ENCODE measurements around the gene CCDC97. TPM values are rescaled to one million over a fixed set of nuclear protein-coding genes. Genes with fewer than 3 reads are reported as not detected.
A peak's percentile ranks its signal among the peaks of the same experiment; 100 is the strongest.

Gene CCDC97
- polyA plus RNA-seq, 1 experiment: 8.5 TPM

DNA sequence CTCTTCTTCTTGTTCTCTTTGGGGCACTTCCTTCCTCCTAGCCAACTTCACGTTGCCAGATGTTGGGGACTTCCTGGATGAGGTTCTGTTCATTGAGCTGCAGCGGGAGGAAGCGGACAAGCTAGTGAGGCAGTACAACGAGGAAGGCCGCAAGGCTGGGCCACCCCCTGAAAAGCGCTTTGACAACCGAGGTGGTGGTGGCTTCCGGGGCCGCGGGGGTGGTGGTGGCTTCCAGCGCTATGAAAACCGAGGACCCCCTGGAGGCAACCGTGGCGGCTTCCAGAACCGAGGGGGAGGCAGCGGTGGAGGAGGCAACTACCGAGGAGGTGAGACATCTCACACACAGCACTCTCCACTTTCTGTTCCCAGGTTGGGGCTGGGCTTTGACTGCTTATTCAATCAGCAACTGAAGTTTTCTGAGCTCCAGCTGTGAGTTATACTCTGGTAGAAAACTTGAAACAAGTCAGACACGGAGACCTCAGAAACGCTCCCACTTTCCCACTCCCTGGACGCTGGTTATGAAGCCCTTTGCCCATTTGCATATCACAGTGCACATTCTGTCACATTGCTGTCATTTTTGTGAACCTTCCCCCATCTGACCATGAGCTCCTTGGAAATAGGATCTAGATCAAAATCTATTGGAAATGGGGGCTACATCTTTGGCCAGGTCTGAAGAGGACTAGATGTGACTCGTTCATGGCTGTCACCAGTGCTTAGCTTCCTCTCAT lies 7.2 kb upstream of the CCDC97 start:
- Histone ChIP-seq H3K27me3 (ENCODE audit: control insufficient read depth, insufficient read depth, low read length) (no peaks in the 10 kb centered on the region), H3K4me3 (ENCODE audit: low read depth, low read length) (no peak overlapping the region), H3K27ac (ENCODE audit: low read depth, low read length) (no peak overlapping the region), H3K9me3 (ENCODE audit: control insufficient read depth, insufficient read depth, low read length) (no peaks in the 10 kb centered on the region)
- ChIA-PET POLR2A (interaction anchor here (0.7 to 1.2 kb wide), 2 partner anchors 16 to 39 kb away, joined by 4 read pairs; no protein-coding TSS in a partner anchor), CTCF (interaction anchor here (0.6 kb wide), 1 partner anchor 641 kb away, joined by 5 read pairs; no protein-coding TSS in a partner anchor)
- DNase-seq (ENCODE audit: low read depth, low spot score): no peak
- TF ChIP-seq, protein P1, sequence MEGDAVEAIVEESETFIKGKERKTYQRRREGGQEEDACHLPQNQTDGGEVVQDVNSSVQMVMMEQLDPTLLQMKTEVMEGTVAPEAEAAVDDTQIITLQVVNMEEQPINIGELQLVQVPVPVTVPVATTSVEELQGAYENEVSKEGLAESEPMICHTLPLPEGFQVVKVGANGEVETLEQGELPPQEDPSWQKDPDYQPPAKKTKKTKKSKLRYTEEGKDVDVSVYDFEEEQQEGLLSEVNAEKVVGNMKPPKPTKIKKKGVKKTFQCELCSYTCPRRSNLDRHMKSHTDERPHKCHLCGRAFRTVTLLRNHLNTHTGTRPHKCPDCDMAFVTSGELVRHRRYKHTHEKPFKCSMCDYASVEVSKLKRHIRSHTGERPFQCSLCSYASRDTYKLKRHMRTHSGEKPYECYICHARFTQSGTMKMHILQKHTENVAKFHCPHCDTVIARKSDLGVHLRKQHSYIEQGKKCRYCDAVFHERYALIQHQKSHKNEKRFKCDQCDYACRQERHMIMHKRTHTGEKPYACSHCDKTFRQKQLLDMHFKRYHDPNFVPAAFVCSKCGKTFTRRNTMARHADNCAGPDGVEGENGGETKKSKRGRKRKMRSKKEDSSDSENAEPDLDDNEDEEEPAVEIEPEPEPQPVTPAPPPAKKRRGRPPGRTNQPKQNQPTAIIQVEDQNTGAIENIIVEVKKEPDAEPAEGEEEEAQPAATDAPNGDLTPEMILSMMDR (IDR thresholded peaks at IDR 0.05; ENCODE audit: low read depth, low read length): no peak

DNA sequence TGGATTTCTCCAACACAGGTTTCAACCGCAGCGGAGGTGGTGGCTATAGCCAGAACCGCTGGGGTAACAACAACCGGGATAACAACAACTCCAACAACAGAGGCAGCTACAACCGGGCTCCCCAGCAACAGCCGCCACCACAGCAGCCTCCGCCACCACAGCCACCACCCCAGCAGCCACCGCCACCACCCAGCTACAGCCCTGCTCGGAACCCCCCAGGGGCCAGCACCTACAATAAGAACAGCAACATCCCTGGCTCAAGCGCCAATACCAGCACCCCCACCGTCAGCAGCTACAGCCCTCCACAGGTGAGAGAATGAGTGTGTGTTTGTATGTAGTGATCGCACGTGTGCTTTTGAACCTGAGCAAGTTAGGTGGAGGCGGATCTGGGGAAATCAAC lies 6.0 kb upstream of the CCDC97 start:
- DNase-seq (ENCODE audit: low read depth, low spot score): no peak
- Histone ChIP-seq H3K27ac (ENCODE audit: low read depth, low read length) (no peak overlapping the region), H3K9me3 (ENCODE audit: control insufficient read depth, insufficient read depth, low read length) (no peaks in the 10 kb centered on the region), H3K4me3 (ENCODE audit: low read depth, low read length) (no peak overlapping the region), H3K27me3 (ENCODE audit: control insufficient read depth, insufficient read depth, low read length) (no peaks in the 10 kb centered on the region)
- TF ChIP-seq, protein P1 (IDR thresholded peaks at IDR 0.05; ENCODE audit: low read depth, low read length): no peak
- POLR2A ChIA-PET: no interaction called here
- CTCF ChIA-PET: no interaction called here

- no peaks in the 10 kb centered on the region for H3K9me3 ChIP-seq (ENCODE audit: control insufficient read depth, insufficient read depth, low read length)
- TF ChIP-seq, protein P1 (IDR thresholded peaks at IDR 0.05; ENCODE audit: low read depth, low read length): no peak
- ChIA-PET CTCF (interaction anchor here (1.1 to 1.9 kb wide), 2 partner anchors 39 to 101 kb away, joined by 4 to 6 read pairs; no protein-coding TSS in a partner anchor), POLR2A (interaction anchor here (0.6 kb wide), 1 partner anchor 15 kb away, joined by 4 read pairs; no protein-coding TSS in a partner anchor)
- no peak for DNase-seq (ENCODE audit: low read depth, low spot score)
- no peak overlapping the region for H3K27ac ChIP-seq (ENCODE audit: low read depth, low read length)
- H3K27me3 ChIP-seq (ENCODE audit: control insufficient read depth, insufficient read depth, low read length): no peaks in the 10 kb centered on the region
- no peak overlapping the region for H3K4me3 ChIP-seq (ENCODE audit: low read depth, low read length)
Observed at GRCh38 chr19:41304706-41305483, 5.1 kb upstream of the CCDC97 start.

DNA sequence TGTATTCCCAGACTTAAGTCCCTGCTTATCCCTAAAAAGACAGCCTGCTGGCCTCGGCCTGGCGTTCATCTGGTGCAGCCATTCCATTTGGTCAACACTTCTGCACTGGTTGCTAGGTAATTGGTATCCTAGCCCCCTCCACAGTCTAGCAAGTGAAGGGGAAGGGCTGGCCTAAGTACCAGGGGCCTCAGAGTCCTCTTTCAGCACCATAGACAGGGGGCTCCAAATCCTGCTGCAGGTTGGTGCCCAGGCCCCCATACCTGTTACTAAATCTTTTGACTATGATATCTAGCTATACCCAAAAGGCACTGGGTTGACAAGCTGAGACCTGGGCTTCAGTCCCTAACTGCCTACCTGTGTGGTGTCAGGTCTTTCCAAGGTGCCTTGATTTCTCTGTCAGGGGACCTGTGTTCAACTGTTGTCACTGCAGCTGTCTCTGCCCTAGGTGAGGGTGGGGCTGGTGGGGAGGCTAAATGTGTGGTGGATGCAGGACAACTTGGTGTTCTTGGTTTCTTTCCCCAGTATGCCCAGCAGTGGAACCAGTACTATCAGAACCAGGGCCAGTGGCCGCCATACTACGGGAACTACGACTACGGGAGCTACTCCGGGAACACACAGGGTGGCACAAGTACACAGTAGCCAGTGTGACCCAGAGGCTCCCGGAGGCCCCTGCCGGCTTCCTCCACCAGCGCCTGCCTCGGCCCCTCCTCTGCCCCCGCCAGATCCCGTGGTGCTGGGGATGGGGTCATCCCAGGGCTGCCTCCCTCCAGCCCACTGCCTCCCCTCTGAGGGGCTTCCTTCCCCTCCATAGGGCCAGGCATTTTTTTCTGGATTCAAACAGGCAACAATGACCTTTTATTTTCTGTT lies 3.8 kb upstream of the CCDC97 start:
- ChIA-PET POLR2A (no interaction called here), CTCF (interaction anchor here (0.6 to 1.9 kb wide), 4 partner anchors 13 to 102 kb away, joined by 3 to 6 read pairs (median 4); no protein-coding TSS in a partner anchor)
- peak overlapping the region; percentile 21 for H3K27ac ChIP-seq (ENCODE audit: low read depth, low read length)
- no peaks in the 10 kb centered on the region for H3K27me3 ChIP-seq (ENCODE audit: control insufficient read depth, insufficient read depth, low read length)
- no peak for DNase-seq (ENCODE audit: low read depth, low spot score)
- H3K4me3 ChIP-seq (ENCODE audit: low read depth, low read length): no peak overlapping the region
- no peaks in the 10 kb centered on the region for H3K9me3 ChIP-seq (ENCODE audit: control insufficient read depth, insufficient read depth, low read length)
- TF ChIP-seq, protein P1 (IDR thresholded peaks at IDR 0.05; ENCODE audit: low read depth, low read length): no peak
